H1 (cell line): ENCODE results near the gene TPSAB1. TPM values are rescaled to one million over a fixed set of nuclear protein-coding genes. Genes with fewer than 3 reads are reported as not detected.

Experiments used
- CTCF ChIA-PET: fragments of 300-600 bp; sonication (Branson Sonifier 250); formaldehyde crosslinking; loops from one replicate; lab custom pipeline; 2021; ENCODE audit not compliant: partially characterized antibody; lab: Charles Lee
- POLR2A ChIA-PET: fragments of 300-600 bp; sonication (Branson Sonifier 250); formaldehyde crosslinking; loops from one replicate; lab custom pipeline; 2021; ENCODE audit warnings: inconsistent platforms; ENCODE audit not compliant: partially characterized antibody; lab: Charles Lee
- DNase-seq, 2 experiments: peaks; one replicate each; pipeline versions ENCODE4 v3.0.0 to v3.0.0-alpha.2; 2010 to 2022; ENCODE audit warnings: low spot score in 2 of 2, low read depth in 1 of 2, mixed read lengths in 1 of 2
- FAIRE-seq: peaks from 2 replicates; lab custom pipeline; 2011; peaks lifted over from hg19 to GRCh38; lab: Jason Lieb, UNC
- H2AFZ ChIP-seq: 2 replicates; pipeline ENCODE4 v1.8.1; 2012; ENCODE audit warnings: low read length, inconsistent platforms
- H2AK5ac ChIP-seq: 2 replicates; pipeline ENCODE4 v1.6.1; 2013; ENCODE audit warnings: low read depth, low read length
- H2BK120ac ChIP-seq: replicated peaks from 2 replicates; pipeline ENCODE3; 2013; ENCODE audit warnings: low read depth, low read length, inconsistent platforms
- H2BK12ac ChIP-seq: 2 replicates; pipeline ENCODE4 v1.6.1; 2013; ENCODE audit warnings: low read depth, low read length
- H2BK15ac ChIP-seq: 2 replicates; pipeline ENCODE4 v1.6.1; 2013; ENCODE audit warnings: low read length
- H2BK20ac ChIP-seq: 2 replicates; pipeline ENCODE4 v1.6.1; 2013; ENCODE audit warnings: low read length
- H2BK5ac ChIP-seq: 2 replicates; pipeline ENCODE4 v1.6.1; 2013; ENCODE audit warnings: low read depth, low read length
- H3K14ac ChIP-seq: 2 replicates; pipeline ENCODE4 v1.6.1; 2013; ENCODE audit warnings: inconsistent platforms; ENCODE audit not compliant: insufficient read length
- H3K18ac ChIP-seq: 2 replicates; pipeline ENCODE4 v1.6.1; 2013; ENCODE audit warnings: low read length; ENCODE audit errors: extremely low read depth
- H3K23ac ChIP-seq: 2 replicates; pipeline ENCODE4 v1.6.1; 2013; ENCODE audit warnings: inconsistent platforms; ENCODE audit not compliant: insufficient read length
- H3K23me2 ChIP-seq: 2 replicates; pipeline ENCODE4 v1.6.1; 2013; ENCODE audit warnings: low read depth, low read length
- H3K27ac ChIP-seq: 2 replicates; pipeline ENCODE4 v1.6.1; 2011; ENCODE audit warnings: low read depth, low read length, inconsistent platforms
- H3K27me3 ChIP-seq, 4 experiments: replicated peaks in 1 of 4; 1 replicate in 1 of 4; 2 replicates in 3 of 4; pipeline versions ENCODE4 v1.6.1 to v1.8.1; 2011 to 2013; ENCODE audit warnings: low read length in 3 of 4, mild to moderate bottlenecking in 3 of 4, inconsistent platforms in 2 of 4, mixed read lengths in 2 of 4, moderate library complexity in 1 of 4; ENCODE audit not compliant: control insufficient read depth in 3 of 4, insufficient read depth in 3 of 4; ENCODE audit errors: extremely low read depth in 1 of 4
- H3K36me3 ChIP-seq, 4 experiments: 2 replicates each; pipeline versions ENCODE4 v1.6.1 to v1.8.1; 2011 to 2013; ENCODE audit warnings: mild to moderate bottlenecking in 4 of 4, low read length in 3 of 4, moderate library complexity in 2 of 4, control low read depth in 1 of 4, inconsistent platforms in 1 of 4; ENCODE audit not compliant: insufficient read depth in 4 of 4, control insufficient read depth in 2 of 4
- H3K4ac ChIP-seq: replicated peaks from 2 replicates; pipeline ENCODE3; 2013; ENCODE audit warnings: low read length, low read depth, mixed read lengths, inconsistent platforms; ENCODE audit not compliant: insufficient read length
- H3K4me1 ChIP-seq, 4 experiments: replicated peaks in 1 of 4; 1 replicate in 1 of 4; 2 replicates in 3 of 4; pipeline versions ENCODE4 v1.6.1 to v1.8.1; 2011 to 2013; ENCODE audit warnings: low read length in 3 of 4, inconsistent platforms in 2 of 4, mixed read lengths in 1 of 4; ENCODE audit not compliant: insufficient read depth in 4 of 4, control insufficient read depth in 3 of 4
- H3K4me2 ChIP-seq, 2 experiments: 2 replicates each; pipeline versions ENCODE4 v1.6.1 to v1.8.1; 2011 to 2013; ENCODE audit warnings: low read depth in 2 of 2, low read length in 2 of 2, control low read depth in 1 of 2, inconsistent platforms in 1 of 2, mild to moderate bottlenecking in 1 of 2; ENCODE audit not compliant: insufficient read depth in 1 of 2
- H3K4me3 ChIP-seq, 4 experiments: fragments of 200-600, 300-600 bp in 1 of 4; sonication (generic), shearing (Covaris generic), sonication (Bioruptor Twin) in 1 of 4; 2 replicates each; pipeline versions ENCODE4 v1.5.1 to v1.8.1; 2011 to 2016; ENCODE audit warnings: low read length in 4 of 4, low read depth in 3 of 4, control low read depth in 2 of 4, inconsistent platforms in 2 of 4, mild to moderate bottlenecking in 2 of 4, mixed read lengths in 1 of 4, moderate library complexity in 1 of 4; ENCODE audit not compliant: insufficient read depth in 2 of 4; ENCODE audit errors: extremely low read depth in 1 of 4
- H3K56ac ChIP-seq: replicated peaks from 2 replicates; pipeline ENCODE3; 2013; ENCODE audit warnings: low read depth, mild to moderate bottlenecking, mixed read lengths, low read length, inconsistent platforms; ENCODE audit not compliant: insufficient read length
- H3K79me1 ChIP-seq: 2 replicates; pipeline ENCODE4 v1.6.1; 2013; ENCODE audit warnings: low read depth, low read length, control low read depth
- H3K79me2 ChIP-seq, 2 experiments: 2 replicates each; pipeline versions ENCODE4 v1.6.1 to v1.8.1; 2012 to 2013; ENCODE audit warnings: low read length in 2 of 2, mild to moderate bottlenecking in 2 of 2, inconsistent platforms in 1 of 2; ENCODE audit not compliant: insufficient read depth in 2 of 2, control insufficient read depth in 1 of 2
- H3K9ac ChIP-seq, 4 experiments: replicated peaks in 1 of 4; 1 replicate in 1 of 4; 2 replicates in 3 of 4; pipeline versions ENCODE4 v1.6.1 to v1.8.1; 2011 to 2013; ENCODE audit warnings: low read depth in 3 of 4, low read length in 3 of 4, control low read depth in 2 of 4, mild to moderate bottlenecking in 2 of 4, moderate library complexity in 2 of 4, inconsistent platforms in 1 of 4; ENCODE audit errors: extremely low read depth in 1 of 4
- H3K9me3 ChIP-seq, 2 experiments: 2 replicates each; pipeline versions ENCODE4 v1.6.1 to v1.8.1; 2012 to 2013; ENCODE audit warnings: mild to moderate bottlenecking in 2 of 2, moderate library complexity in 2 of 2, control low read depth in 1 of 2, inconsistent platforms in 1 of 2, low read depth in 1 of 2, low read length in 1 of 2, mixed read lengths in 1 of 2; ENCODE audit not compliant: insufficient read depth in 2 of 2
- H4K20me1 ChIP-seq, 2 experiments: replicated peaks in 1 of 2; 2 replicates each; pipeline versions ENCODE3 to v1.8.1; 2011 to 2013; ENCODE audit warnings: inconsistent platforms in 2 of 2, low read length in 2 of 2, mild to moderate bottlenecking in 1 of 2; ENCODE audit not compliant: insufficient read depth in 2 of 2, control insufficient read depth in 1 of 2
- H4K5ac ChIP-seq: 2 replicates; pipeline ENCODE4 v1.6.1; 2013; ENCODE audit warnings: low read length, low read depth, mixed read lengths, inconsistent platforms; ENCODE audit not compliant: insufficient read length
- H4K8ac ChIP-seq: 2 replicates; pipeline ENCODE4 v1.8.0; 2013; ENCODE audit warnings: mild to moderate bottlenecking, moderate library complexity, low read length, inconsistent platforms; ENCODE audit not compliant: insufficient read depth; ENCODE audit errors: extremely low read depth
- H4K91ac ChIP-seq: replicated peaks from 2 replicates; pipeline ENCODE3; 2013; ENCODE audit warnings: low read length, mixed read lengths, inconsistent platforms; ENCODE audit not compliant: insufficient read length
- CHD1 ChIP-seq: IDR thresholded peaks from 2 replicates; pipeline ENCODE4 v1.6.1; 2012; ENCODE audit warnings: low read depth, low read length, improper control_type of control experiment
- CTBP2 ChIP-seq: IDR thresholded peaks from 2 replicates; pipeline ENCODE4 v1.7.0; 2011; ENCODE audit warnings: borderline replicate concordance, mild to moderate bottlenecking, moderate library complexity, mixed read lengths, low read length; ENCODE audit not compliant: insufficient read depth, insufficient read length
- HDAC2 ChIP-seq, 2 experiments: fragments of 300-600 bp in 1 of 2; sonication (generic) in 1 of 2; IDR thresholded peaks; 2 replicates each; pipeline ENCODE4 v1.6.1; 2011 to 2012; ENCODE audit warnings: low read depth in 2 of 2, low read length in 2 of 2, mild to moderate bottlenecking in 2 of 2, moderate library complexity in 2 of 2, borderline replicate concordance in 1 of 2, inconsistent platforms in 1 of 2
- HDAC6 ChIP-seq: IDR thresholded peaks from one replicate; pipeline ENCODE4 v1.7.1; 2012; ENCODE audit warnings: low read depth, mild to moderate bottlenecking, inconsistent platforms, low read length, moderate library complexity
- JUND ChIP-seq: IDR thresholded peaks from 2 replicates; pipeline ENCODE4 v1.6.1; 2011; ENCODE audit warnings: mild to moderate bottlenecking, improper control_type of control experiment, low read length
- KDM1A ChIP-seq: fragments of 200-600, 300-600 bp; sonication (generic); IDR thresholded peaks from 2 replicates; pipeline ENCODE4 v1.7.1; 2016; ENCODE audit warnings: mild to moderate bottlenecking, low read length, borderline replicate concordance
- MAFK ChIP-seq: IDR thresholded peaks from 2 replicates; pipeline ENCODE4 v1.6.1; 2012; ENCODE audit warnings: low read depth, mild to moderate bottlenecking, improper control_type of control experiment, low read length
- SIRT6 ChIP-seq: IDR thresholded peaks from one replicate; pipeline ENCODE4 v1.7.1; 2012; ENCODE audit warnings: low read length, inconsistent platforms
- SRF ChIP-seq: IDR thresholded peaks from 2 replicates; pipeline ENCODE4 v1.6.1; 2011; ENCODE audit warnings: mild to moderate bottlenecking, low read depth, low read length, moderate library complexity
- TAF1 ChIP-seq: IDR thresholded peaks from 2 replicates; pipeline ENCODE4 v1.6.1; 2011; ENCODE audit warnings: mild to moderate bottlenecking, low read depth, low read length
- TEAD4 ChIP-seq: IDR thresholded peaks from 2 replicates; pipeline ENCODE4 v1.6.1; 2012; ENCODE audit warnings: low read depth, low read length, inconsistent platforms, mixed read lengths
- YY1 ChIP-seq: IDR thresholded peaks from 2 replicates; pipeline ENCODE4 v1.6.1; 2011; ENCODE audit warnings: low read depth, mild to moderate bottlenecking, low read length
- ZNF274 ChIP-seq: IDR thresholded peaks from 2 replicates; pipeline ENCODE4 v1.7.0; 2012; ENCODE audit warnings: low read length, borderline replicate concordance; ENCODE audit errors: extremely low read depth
- WGBS, 2 experiments: shearing (Covaris generic) in 1 of 2; methylation state at CpG; one replicate each; pipeline versions ENCODE4 v1.1.6 to v1.1.7; 2013 to 2015; ENCODE audit warnings: low lambda C conversion rate in 2 of 2, mixed read lengths in 2 of 2, inconsistent platforms in 1 of 2, low coverage in 1 of 2, missing lambda C conversion rate in 1 of 2; ENCODE audit not compliant: insufficient replicate concordance in 2 of 2, insufficient coverage in 1 of 2, insufficient read length in 1 of 2; ENCODE audit errors: extremely low coverage in 1 of 2, missing lambda C conversion rate in 1 of 2; 5-methylcytosine and 5-hydroxymethylcytosine counted together
- polyA plus RNA-seq, 7 experiments: library from polyadenylated mRNA; depleted of rRNA in 3 of 7; stranded (reverse) in 5 of 7; unstranded in 2 of 7; fragments of >200 nt in 5 of 7; fragments of 200-250 nt in 2 of 7; gene quantifications; 1 replicate in 5 of 7; 2 replicates in 1 of 7; 4 replicates in 1 of 7; pipeline versions ENCODE4 v1.2.1 to v1.2.3, GENCODE V29; 2011 to 2013; ENCODE audit warnings: missing spikeins in 2 of 7, mixed read lengths in 2 of 7
- total RNA-seq: library from RNA; stranded (reverse); fragmentation: NEBNext Ultra II Directional; extraction: Animal tissue kit (Norgen Biotek cat#: 25700); gene quantifications from 2 replicates; pipeline ENCODE4 v1.2.1, GENCODE V29; 2021
- TF ChIP-seq, protein P1 (sequence below): IDR thresholded peaks from 2 replicates; pipeline ENCODE4 v1.6.1; 2011; ENCODE audit warnings: low read depth, mild to moderate bottlenecking, low read length; ENCODE audit not compliant: insufficient read depth

Gene TPSAB1
- total and polyA plus RNA-seq, 2 of the 8 experiments (the other 6 are each of a cell fraction or from before 2014, with no cell fraction given): 0.09 TPM; not detected in 1

DNA sequence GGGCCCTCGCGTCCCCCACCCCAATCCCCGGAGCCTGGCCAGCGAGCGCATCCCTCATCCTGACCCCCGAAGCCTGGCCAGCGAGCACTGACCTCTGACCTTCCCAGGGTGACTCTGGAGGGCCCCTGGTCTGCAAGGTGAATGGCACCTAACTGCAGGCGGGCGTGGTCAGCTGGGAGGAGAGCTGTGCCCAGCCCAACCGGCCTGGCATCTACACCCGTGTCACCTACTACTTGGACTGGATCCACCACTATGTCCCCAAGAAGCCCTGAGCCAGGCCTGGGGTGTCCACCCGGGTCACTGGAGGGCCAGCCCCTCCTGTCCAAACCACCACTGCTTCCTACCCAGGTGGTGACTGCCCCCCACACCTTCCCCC, 17.7 kb downstream of the TPSAB1 start:
- Histone ChIP-seq H3K79me2 (no peaks in the 10 kb centered on the region), H3K4me1 (peaks cover 0 to 11% (median 8%) of the 10 kb centered on the region in 4 experiments; a peak in 6 of 7 replicates), H4K20me1 (no peaks in the 10 kb centered on the region), H2BK12ac (peak overlapping the region; percentile 39; the same call in 1 of the 2 replicates), H3K4ac (no peak overlapping the region), H2AK5ac (no peak overlapping the region), H3K27me3 (peaks cover 0 to 28% (median 12%) of the 10 kb centered on the region in 4 experiments; a peak in 5 of 7 replicates), H3K18ac (no peak overlapping the region), H3K56ac (no peak overlapping the region), H4K5ac (no peak overlapping the region), H2BK15ac (no peak overlapping the region; the same call in 1 of the 2 replicates), H3K9ac (no peak overlapping the region), H2BK120ac (no peak overlapping the region), H2AFZ (no peak overlapping the region), H3K4me2 (no peak overlapping the region), H2BK20ac (no peak overlapping the region), H2BK5ac (no peak overlapping the region), H3K23ac (no peak overlapping the region), H3K36me3 (no peaks in the 10 kb centered on the region), H3K4me3 (no peak overlapping the region), H3K79me1 (no peaks in the 10 kb centered on the region), H3K23me2 (no peaks in the 10 kb centered on the region), H4K8ac (no peak overlapping the region; the same call in 1 of the 2 replicates), H3K27ac (no peak overlapping the region), H3K14ac (no peak overlapping the region), H4K91ac (no peak overlapping the region), H3K9me3 (no peaks in the 10 kb centered on the region)
- CTCF ChIA-PET: interaction anchor here (1.5 kb wide), 1 partner anchor 29 kb away, joined by 3 read pairs; no protein-coding TSS in a partner anchor
- FAIRE-seq (no peak), DNase-seq (no peak)
- POLR2A ChIA-PET: interaction anchor here (0.8 kb wide), 1 partner anchor 18 kb away, joined by 3 read pairs; no protein-coding TSS in a partner anchor
- 86% methylated on average over 11 of the region's 12 CpGs; no CpG with 5 or more reads in 1 of the 2 experiments for WGBS, 2 experiments
- TF ChIP-seq, protein P1, sequence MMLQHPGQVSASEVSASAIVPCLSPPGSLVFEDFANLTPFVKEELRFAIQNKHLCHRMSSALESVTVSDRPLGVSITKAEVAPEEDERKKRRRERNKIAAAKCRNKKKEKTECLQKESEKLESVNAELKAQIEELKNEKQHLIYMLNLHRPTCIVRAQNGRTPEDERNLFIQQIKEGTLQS: no peak
- no peak for TF ChIP-seq KDM1A
- no peak for TF ChIP-seq YY1
- no peak for TF ChIP-seq MAFK
- no peak for TF ChIP-seq ZNF274
- TF ChIP-seq SIRT6: no peak
- TF ChIP-seq HDAC2 (IDR thresholded peaks at IDR 0.05; ENCODE audit: borderline replicate concordance in 1 of 2, low read depth in 2 of 2, low read length in 2 of 2): no peak
- no peak for TF ChIP-seq TAF1
- TF ChIP-seq SRF: no peak
- no peak for TF ChIP-seq JUND
- TF ChIP-seq TEAD4: no peak
- no peak for TF ChIP-seq HDAC6
- TF ChIP-seq CTBP2: no peak
- no peak for TF ChIP-seq CHD1
